Ovary (tissue), 9 donors: ENCODE measurements around the gene TRMO. TPM values are rescaled to one million over a fixed set of nuclear protein-coding genes. Genes with fewer than 3 reads are reported as not detected.
A peak's percentile ranks its signal among the peaks of the same experiment; 100 is the strongest.

Experiments
- DNase-seq, 5 donors: peaks; one replicate each; pipeline ENCODE4 v3.0.0-alpha.2; 2019 to 2020
- H3K27ac ChIP-seq, 2 donors: fragments of 200-600 bp; one replicate each; pipeline versions ENCODE4 v1.5.1 to v1.8.0; 2019 to 2022
- H3K27me3 ChIP-seq: fragments of 200-600 bp; one replicate; pipeline ENCODE4 v1.8.0; 2022
- H3K36me3 ChIP-seq: fragments of 200-600 bp; sonication (generic); one replicate; pipeline ENCODE4 v1.5.1; 2019
- H3K4me1 ChIP-seq: one replicate; pipeline ENCODE4 v1.8.1; 2013; ENCODE audit warnings: mild to moderate bottlenecking, moderate library complexity; ENCODE audit not compliant: insufficient read depth
- H3K4me3 ChIP-seq: fragments of 200-600 bp; sonication (generic); one replicate; pipeline ENCODE4 v1.5.1; 2017
- H3K9me3 ChIP-seq, 2 donors: fragments of 200-600 bp in 1 of 2; sonication (generic) in 1 of 2; one replicate each; pipeline versions ENCODE4 v1.5.1 to v1.8.1; 2013 to 2019; ENCODE audit warnings: mild to moderate bottlenecking in 1 of 2, moderate library complexity in 1 of 2
- CTCF ChIP-seq, 3 donors: fragments of 450-650 bp in 2 of 3; fragments of 200-600 bp in 1 of 3; IDR thresholded peaks; one replicate each; pipeline versions ENCODE4 v1.5.1 to v1.8.0; 2016 to 2022; ENCODE audit warnings: antibody characterized with exemption in 3 of 3, mild to moderate bottlenecking in 1 of 3
- EP300 ChIP-seq: sonication (generic); formaldehyde crosslinking; IDR thresholded peaks from one replicate; pipeline ENCODE4 v1.6.1; 2017; ENCODE audit warnings: antibody characterized with exemption
- POLR2A ChIP-seq: fragments of 450-650 bp; IDR thresholded peaks from one replicate; pipeline ENCODE4 v1.6.1; 2017; ENCODE audit warnings: antibody characterized with exemption, mild to moderate bottlenecking, moderate library complexity
- WGBS, 3 donors: extraction: QIAGEN DNeasy Blood & Tissue Kit in 1 of 3; methylation state at CpG; one replicate each; pipeline versions ENCODE4 v1.1.5 to v1.1.7; 2013 to 2017; 5-methylcytosine and 5-hydroxymethylcytosine counted together
- intact Hi-C, 4 donors: fragments of 100-400 bp; cut with DNase I; formaldehyde crosslinking; loops; one replicate each; pipeline versions ENCODE4 v1.11.0 to v1.15.1; 2022 to 2023
- polyA plus RNA-seq, 2 donors: library from polyadenylated mRNA; stranded (reverse); fragments of 200-250 nt in 1 of 2; fragments of 350-450 nt in 1 of 2; fragmentation: Illumina TruSeq in 1 of 2; extraction: RNeasy Lipid Tissue Mini Kit (QIAGEN cat#74804) in 1 of 2; gene quantifications; one replicate each; pipeline ENCODE4 v1.2.3, GENCODE V29; 2013 to 2014
- total RNA-seq, 7 donors: library from RNA; depleted of rRNA in 2 of 7; stranded (reverse); fragments of >200 nt in 2 of 7; fragmentation: NEBNext Ultra II Directional in 3 of 7; extraction: Animal tissue kit (Norgen Biotek cat#: 25700) in 3 of 7; gene quantifications; one replicate each; pipeline versions ENCODE4 v1.1.0 to v1.2.4, GENCODE V29; 2016 to 2023
- donor health status: DM: no; HTN: no; CAD: no; lungs with moderate emphysema.
- donor health status: DM: no; HTN: no; CAD: no.
- donor health status: Bipolar disorder and iron deficiency.
- donor health status: DM: yes; HTN: yes; CAD: no.
- donor health status: DM: no; HTN: no; CAD: no.
- donor health status: DM: yes; HTN: yes; CAD: no.

Gene TRMO
- total and polyA plus RNA-seq, 9 donors: 11.5 to 25.3 (median 15.3) TPM

- TF ChIP-seq POLR2A: no peak
- no peak for TF ChIP-seq EP300
- TF ChIP-seq CTCF (IDR thresholded peaks at IDR 0.05): no peak
- no peak overlapping the region for H3K27ac ChIP-seq
- WGBS, 3 donors: 49 to 55% (median 53%) methylated on average over 4 of the region's 4 CpGs
- no peak for DNase-seq
- no peak overlapping the region for H3K4me3 ChIP-seq
- H3K36me3 ChIP-seq: no peaks in the 10 kb centered on the region
- H3K9me3 ChIP-seq: no peaks in the 10 kb centered on the region
- no peaks in the 10 kb centered on the region for H3K4me1 ChIP-seq
- intact Hi-C loops: loop anchor here (5.0 to 10.0 kb wide), 7 partner anchors 58 to 340 kb away; partner anchors contain the start of genes ANP32B (in 2 of the 4) and TBC1D2 (in 2 of the 4)
- no peaks in the 10 kb centered on the region for H3K27me3 ChIP-seq
Measured at GRCh38 chr9:97924386-97924785, 2.1 kb upstream of the TRMO start.

GRCh38 chr9:97923529-97924108, 1.3 kb upstream of the TRMO start:
- TF ChIP-seq EP300: no peak
- TF ChIP-seq CTCF (IDR thresholded peaks at IDR 0.05): peak; percentile 42 to 75 (median 63)
- Histone ChIP-seq H3K27ac (no peak overlapping the region), H3K4me3 (no peak overlapping the region), H3K36me3 (no peaks in the 10 kb centered on the region), H3K27me3 (no peaks in the 10 kb centered on the region), H3K4me1 (no peaks in the 10 kb centered on the region), H3K9me3 (no peaks in the 10 kb centered on the region)
- WGBS, 3 donors: 0 to 1% (median 0%) methylated on average over 8 of the region's 8 CpGs
- intact Hi-C loops: loop anchor here (2.0 to 10.0 kb wide), 8 partner anchors 59 to 341 kb away; partner anchors contain the start of genes ANP32B (in 2 of the 4) and TBC1D2 (in 2 of the 4)
- DNase-seq: peak; percentile 37 to 75 (median 71)

GRCh38 chr9:97919217-97919813, 3.0 kb downstream of the TRMO start:
- intact Hi-C loops: no loop called here
- H3K9me3 ChIP-seq: no peaks in the 10 kb centered on the region
- H3K4me3 ChIP-seq: no peak overlapping the region
- no peaks in the 10 kb centered on the region for H3K36me3 ChIP-seq
- no peak overlapping the region for H3K27ac ChIP-seq
- no peaks in the 10 kb centered on the region for H3K27me3 ChIP-seq
- no peak for DNase-seq
- H3K4me1 ChIP-seq: no peaks in the 10 kb centered on the region
- no peak for TF ChIP-seq POLR2A
- no peak for TF ChIP-seq EP300
- TF ChIP-seq CTCF (IDR thresholded peaks at IDR 0.05): no peak

GRCh38 chr9:97918611-97919010, 3.7 kb downstream of the TRMO start:
- no peaks in the 10 kb centered on the region for H3K4me1 ChIP-seq
- DNase-seq: no peak
- no peaks in the 10 kb centered on the region for H3K36me3 ChIP-seq
- no peak overlapping the region for H3K4me3 ChIP-seq
- TF ChIP-seq EP300 (no peak), POLR2A (no peak), CTCF (IDR thresholded peaks at IDR 0.05) (no peak)
- intact Hi-C loops: no loop called here
- no peaks in the 10 kb centered on the region for H3K27me3 ChIP-seq
- 89 to 93% (median 92%) methylated on average over 4 of the region's 4 CpGs for WGBS, 3 donors
- H3K27ac ChIP-seq: no peak overlapping the region
- no peaks in the 10 kb centered on the region for H3K9me3 ChIP-seq
